Esophagus squamous epithelium (tissue), 4 donors: ENCODE measurements around the gene NDUFB2.

Source experiments
- POLR2A ChIP-seq, 4 donors: fragments of 450-650 bp; IDR thresholded peaks; one replicate each; pipeline ENCODE4 v1.6.1; 2017; ENCODE audit warnings: antibody characterized with exemption in 4 of 4, mild to moderate bottlenecking in 4 of 4, moderate library complexity in 3 of 4
- TF ChIP-seq, protein P1 (sequence below), 6 experiments: fragments of 450-650 bp in 4 of 6; fragments of 200-600 bp in 2 of 6; sonication (generic) in 2 of 6; IDR thresholded peaks; one replicate each; pipeline ENCODE4 v1.5.1; 2016 to 2019; ENCODE audit warnings: antibody characterized with exemption in 6 of 6, mild to moderate bottlenecking in 4 of 6, moderate library complexity in 4 of 6

DNA sequence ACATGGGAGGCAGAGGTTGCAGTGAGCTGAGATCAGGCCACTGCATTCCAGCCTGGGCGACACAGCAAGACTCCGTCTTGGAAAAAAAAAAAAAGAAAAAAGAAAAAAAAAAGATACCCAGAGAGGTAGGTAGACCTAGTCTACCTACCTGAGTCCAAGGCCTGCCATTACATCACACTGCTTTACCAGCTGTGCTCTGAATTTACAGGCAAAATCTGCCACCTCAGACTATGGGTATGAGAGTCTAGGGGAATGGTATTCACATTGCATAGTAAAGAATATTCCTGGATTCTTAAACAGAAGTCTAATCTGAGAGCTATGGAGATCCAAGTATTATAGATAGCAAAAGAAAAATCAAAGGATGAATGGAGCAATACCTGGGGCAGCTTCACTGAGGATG is 50.2 kb downstream of the NDUFB2 start:
- TF ChIP-seq, protein P1, sequence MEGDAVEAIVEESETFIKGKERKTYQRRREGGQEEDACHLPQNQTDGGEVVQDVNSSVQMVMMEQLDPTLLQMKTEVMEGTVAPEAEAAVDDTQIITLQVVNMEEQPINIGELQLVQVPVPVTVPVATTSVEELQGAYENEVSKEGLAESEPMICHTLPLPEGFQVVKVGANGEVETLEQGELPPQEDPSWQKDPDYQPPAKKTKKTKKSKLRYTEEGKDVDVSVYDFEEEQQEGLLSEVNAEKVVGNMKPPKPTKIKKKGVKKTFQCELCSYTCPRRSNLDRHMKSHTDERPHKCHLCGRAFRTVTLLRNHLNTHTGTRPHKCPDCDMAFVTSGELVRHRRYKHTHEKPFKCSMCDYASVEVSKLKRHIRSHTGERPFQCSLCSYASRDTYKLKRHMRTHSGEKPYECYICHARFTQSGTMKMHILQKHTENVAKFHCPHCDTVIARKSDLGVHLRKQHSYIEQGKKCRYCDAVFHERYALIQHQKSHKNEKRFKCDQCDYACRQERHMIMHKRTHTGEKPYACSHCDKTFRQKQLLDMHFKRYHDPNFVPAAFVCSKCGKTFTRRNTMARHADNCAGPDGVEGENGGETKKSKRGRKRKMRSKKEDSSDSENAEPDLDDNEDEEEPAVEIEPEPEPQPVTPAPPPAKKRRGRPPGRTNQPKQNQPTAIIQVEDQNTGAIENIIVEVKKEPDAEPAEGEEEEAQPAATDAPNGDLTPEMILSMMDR (IDR thresholded peaks at IDR 0.05), result no peak
- TF ChIP-seq POLR2A (IDR thresholded peaks at IDR 0.05), result no peak
